Embryonic facial prominence (tissue), 1 donor: ENCODE results near the gene ACYP2.
"Not testable (repeated sequence)": the region's sequence is repeated elsewhere in the genome, so short reads cannot be mapped to it uniquely, and the experiment has no call there.

Source experiments
- DNase-seq: peaks from one replicate; pipeline ENCODE4 v3.0.0-alpha.2; 2016; ENCODE audit errors: extremely low spot score

Gene ACYP2

DNA sequence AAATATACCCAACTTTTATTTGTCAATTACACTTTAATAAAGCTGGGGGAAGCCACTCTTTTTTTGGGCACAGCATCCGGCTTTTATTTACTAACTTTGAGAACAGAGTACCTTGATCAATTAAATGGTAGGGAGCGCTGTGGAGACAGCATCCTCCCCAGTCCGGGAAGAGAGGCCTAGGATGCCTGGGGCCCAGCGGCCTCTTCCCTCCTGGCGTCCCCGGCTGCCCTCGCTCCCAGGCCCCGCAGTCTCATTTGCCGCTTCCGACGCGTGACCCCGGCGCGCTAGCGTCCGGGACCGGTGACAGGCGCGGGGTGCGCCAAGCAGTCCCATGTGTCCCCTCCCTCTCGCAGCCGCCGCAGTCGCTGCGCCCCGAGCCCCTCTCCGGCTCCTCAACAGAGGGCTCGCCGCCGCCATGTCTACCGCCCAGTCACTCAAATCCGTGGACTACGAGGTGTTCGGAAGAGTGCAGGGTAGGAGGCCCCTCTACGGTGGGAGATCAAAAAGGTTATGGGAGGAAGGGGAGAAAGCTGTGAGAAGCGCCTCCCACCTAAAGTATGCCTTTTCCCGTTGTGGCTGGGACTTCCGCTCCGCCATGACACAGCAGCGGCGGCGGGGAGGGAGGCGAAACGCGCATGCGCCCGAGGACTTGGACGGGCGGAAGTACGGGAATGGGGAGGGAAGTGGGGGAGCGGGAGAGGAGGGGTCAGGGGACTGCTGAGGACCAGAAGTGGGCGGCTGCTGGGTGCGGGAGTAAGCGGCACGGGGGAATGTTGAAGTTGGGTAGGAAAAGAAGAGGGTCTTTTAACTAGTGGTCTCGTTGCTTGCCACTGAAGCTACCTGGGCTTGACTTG lies at the start of gene ACYP2:
Gene ACYP2 (plus strand): TSS at position 332 of the 854 bp plus-strand sequence.
- DNase-seq = peak; percentile 92

GRCh38 chr2:54065891-54066290 lies 49.5 kb upstream of the ACYP2 start:
- no peak for DNase-seq

GRCh38 chr2:54067851-54068375 lies 47.5 kb upstream of the ACYP2 start:
- no peak for DNase-seq

DNA sequence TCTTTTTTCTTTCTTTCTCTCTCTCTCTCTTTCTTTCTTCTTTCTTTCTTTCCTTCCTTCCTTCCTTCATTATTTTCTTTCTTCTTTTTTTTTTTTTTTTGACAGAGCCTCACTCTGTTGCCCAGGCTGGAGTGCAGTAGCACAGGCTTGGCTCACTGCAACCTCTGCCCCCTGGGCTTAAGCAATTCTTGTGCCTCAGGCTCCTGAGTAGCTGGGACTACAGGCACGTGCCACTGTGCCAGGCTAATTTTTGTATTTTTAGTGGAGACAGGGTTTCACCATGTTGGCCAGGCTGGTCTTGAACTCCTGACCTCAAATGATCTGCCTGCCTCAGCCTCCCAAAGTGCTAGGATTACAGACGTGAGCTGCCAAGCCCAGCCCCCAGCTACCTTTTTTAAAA lies 42.9 kb upstream of the ACYP2 start:
- DNase-seq = not testable (repeated sequence)

DNA sequence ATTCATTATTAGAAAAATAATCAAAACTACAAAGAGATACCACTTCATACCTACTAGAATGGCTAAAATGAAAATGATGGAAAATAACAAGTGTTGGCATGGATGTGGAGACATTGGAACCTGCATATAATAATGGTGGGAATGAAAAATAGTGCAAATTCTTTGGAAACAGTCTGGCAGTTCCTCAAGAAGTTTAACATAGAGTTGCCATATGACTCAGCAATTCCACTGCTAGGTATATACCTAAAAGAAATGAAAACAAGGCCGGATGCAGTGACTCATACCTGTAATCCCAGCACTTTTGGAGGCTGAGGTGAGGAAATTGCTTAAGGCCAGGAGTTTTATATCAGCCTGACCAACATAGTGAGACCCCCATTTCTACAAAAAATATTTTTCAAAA lies 41.6 kb upstream of the ACYP2 start:
- no peak for DNase-seq

DNA sequence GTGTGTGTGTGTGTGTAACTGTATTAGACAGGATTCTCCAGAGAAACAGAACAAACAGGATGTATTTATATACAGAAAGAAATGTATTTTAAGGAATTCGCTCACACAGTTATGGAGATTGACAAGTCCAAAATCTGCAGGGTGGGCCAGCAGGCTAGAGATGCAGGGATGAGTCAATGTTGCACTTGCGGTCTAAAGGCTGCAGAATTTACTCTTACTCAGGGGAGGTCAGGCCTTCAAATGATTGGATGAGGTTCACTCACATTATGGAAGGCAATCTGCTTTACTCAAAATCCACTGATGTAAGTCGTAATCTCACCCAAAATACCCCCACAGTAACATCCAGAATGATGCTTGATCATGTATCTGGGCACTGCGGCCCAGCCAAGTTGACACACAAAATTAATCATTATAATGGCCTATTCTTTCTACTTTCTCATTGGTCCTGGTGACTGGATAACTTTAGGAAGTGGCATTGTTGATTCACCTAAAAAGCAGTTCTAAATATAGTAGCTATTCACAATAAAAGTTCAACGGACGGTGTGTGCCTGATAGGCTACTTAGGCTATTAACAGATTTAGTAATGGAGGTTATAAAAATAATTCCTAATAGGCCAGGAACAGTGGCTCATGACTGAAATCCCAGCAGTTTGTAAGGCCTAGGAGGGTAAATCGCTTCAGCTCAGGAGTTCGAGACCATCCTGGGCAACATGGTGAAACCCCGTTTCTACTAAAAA lies 40.6 kb upstream of the ACYP2 start:
- no peak for DNase-seq

GRCh38 chr2:54076586-54076985 lies 38.8 kb upstream of the ACYP2 start:
- DNase-seq = no peak

- no peak for DNase-seq
Observed at GRCh38 chr2:54077088-54077900, 38.1 kb upstream of the ACYP2 start.

GRCh38 chr2:54079331-54079730 lies 36.1 kb upstream of the ACYP2 start:
- no peak for DNase-seq

DNA sequence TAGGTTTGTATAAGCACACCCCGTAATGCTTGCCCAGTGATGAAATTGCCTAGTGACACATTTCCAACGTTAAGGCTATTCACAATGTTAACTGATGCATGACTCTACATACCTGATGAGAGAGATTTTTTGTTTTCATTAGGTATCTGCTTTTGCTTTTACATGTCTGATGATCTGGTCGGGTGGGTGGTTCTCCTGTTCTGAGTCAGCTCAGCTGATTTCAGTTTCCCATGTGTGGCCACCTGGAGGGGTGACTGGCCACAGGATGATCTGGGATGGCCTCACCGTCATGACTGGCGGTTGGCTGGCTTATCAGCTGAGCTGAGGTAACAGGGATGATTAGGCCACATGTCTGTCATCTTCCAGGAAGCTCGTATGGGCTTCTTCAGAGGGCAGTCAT lies 33.8 kb upstream of the ACYP2 start:
- no peak for DNase-seq

DNA sequence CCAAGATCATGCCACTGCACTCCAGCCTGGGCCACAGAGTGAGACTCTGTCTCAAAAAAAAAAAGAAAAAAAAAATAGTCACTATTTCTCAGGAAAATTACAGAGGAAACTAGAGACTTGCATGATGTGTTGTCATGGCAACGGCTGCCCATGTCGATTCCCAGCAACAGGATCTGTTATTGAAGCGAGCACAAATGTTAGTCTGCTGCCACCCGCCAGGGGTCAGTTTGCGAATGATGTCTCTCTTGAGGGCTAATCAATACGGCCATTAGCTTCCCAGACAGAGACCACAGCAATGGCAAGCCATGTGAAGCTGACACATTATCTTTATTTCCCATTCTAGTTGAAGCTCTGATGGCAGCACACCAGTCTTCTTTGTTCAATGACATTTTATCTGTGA lies 32.4 kb upstream of the ACYP2 start:
- no peak for DNase-seq

DNA sequence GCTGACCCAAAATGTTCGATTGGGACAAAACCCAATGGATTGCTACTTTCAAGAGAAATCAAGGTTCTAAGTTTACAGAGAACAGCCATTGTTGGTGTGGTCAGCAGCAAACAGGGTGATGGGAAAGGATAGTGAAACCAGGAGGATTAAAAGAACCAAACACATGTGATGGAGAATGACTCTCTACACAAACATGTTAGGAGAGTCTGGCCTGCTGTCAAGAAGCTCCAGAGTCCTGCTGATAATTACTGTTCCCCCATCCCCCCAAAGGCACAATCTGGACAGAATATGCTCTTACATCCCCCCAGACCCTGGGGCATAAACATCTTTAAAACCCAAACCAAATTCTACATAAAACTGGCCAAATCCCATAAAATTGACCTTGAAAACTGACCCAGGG lies 32.0 kb upstream of the ACYP2 start:
- DNase-seq = no peak

GRCh38 chr2:54084600-54084999 lies 30.8 kb upstream of the ACYP2 start:
- DNase-seq = no peak

GRCh38 chr2:54085069-54085468 lies 30.3 kb upstream of the ACYP2 start:
- no peak for DNase-seq

GRCh38 chr2:54086157-54086556 lies 29.3 kb upstream of the ACYP2 start:
- DNase-seq = no peak

DNA sequence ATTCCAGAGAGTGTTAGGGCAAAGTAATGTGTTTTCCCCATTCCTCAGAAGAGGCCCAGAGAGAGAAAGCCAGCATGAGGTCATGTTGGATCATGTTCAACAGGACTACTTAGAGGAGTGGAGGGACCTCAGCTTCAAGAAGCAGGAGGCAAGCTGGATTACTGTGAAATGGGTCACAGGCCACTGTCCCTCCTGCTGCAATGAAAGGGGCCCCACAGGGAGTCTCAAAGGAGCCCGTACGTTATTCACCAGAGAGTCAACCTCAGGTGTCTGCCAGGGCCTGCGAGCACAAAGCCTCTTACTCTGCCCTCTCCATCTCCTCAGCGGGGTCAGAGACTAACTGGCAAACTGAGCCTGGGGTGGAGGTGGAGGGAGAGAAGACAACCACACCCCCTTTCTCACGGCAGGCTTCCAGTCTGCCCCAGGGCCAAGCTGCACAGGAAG lies 27.2 kb upstream of the ACYP2 start:
- no peak for DNase-seq

DNA sequence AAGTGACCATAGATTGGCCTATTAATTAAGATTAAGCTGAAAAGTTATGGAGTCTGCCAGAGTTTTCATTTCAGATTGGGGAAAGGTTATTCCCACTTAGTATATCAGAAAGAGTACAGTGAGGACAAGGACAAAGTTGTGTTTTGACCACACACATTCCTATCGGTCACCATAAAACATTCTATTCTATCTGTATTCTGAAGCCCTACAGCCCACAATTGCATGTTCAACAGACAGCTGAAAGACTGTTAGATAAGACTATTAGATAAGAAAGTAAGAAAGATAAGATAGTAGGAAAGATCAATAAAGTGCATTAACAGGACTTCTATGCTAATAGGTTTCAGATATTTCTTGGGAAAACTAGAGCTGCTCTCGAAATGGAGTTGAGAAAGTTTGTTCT lies 26.7 kb upstream of the ACYP2 start:
- no peak for DNase-seq

DNA sequence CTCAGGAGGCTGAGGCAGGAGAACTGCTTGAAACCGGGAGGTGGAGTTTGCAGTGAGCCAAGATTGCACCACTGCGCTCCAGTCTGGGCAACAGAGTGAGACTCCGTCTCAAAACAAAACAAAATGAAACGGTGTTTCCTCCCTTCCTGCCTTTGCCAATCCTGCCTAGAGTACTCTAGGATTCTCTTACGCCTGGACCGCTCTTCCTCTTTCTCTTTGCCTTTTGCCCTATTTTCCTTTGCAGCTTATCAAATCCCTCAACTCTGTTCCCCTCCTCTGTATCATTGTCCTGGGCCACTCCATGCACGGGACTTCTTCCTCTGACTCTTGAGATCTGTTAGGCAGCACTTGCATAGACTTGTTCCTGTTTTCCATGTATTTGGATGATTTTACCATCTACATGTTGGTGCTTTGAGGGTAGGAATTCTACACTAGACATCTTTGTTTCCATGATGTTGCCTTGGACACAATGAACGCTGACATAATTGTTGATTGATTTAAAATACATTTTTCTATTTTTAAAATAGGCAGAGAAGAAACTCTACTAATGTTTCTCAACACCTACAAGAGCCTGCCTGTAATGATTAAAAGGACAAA lies 24.8 kb upstream of the ACYP2 start:
- DNase-seq = no peak

- DNase-seq = no peak
Observed at GRCh38 chr2:54092940-54093339, 22.5 kb upstream of the ACYP2 start.

GRCh38 chr2:54095406-54095805 lies 20.0 kb upstream of the ACYP2 start:
- not testable (repeated sequence) for DNase-seq

GRCh38 chr2:54096141-54096540 lies 19.3 kb upstream of the ACYP2 start:
- DNase-seq = not testable (repeated sequence)

DNA sequence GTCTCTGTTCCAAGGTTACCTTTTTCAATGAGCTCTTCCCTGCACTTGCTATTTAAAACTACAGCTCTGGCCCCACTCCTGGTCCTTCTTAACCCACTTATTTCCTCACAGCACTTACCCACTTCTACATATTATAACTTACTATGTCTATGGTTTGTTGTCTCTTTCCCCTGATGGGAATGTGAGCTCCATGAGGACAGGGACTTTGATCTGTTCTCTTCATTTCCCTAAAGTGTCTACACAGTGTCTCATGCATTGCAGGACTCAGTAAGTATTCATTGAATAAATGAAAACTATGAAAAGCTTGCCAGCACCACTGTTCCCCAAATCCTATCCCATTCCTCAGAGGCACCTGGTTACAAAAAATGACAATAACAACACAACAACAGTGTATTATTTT lies 18.3 kb upstream of the ACYP2 start:
- DNase-seq = no peak
